GM18498 (cell line): Measurements from ENCODE around the gene NRAP.
"Not testable (repeated sequence)": the region's sequence is repeated elsewhere in the genome, so short reads cannot be mapped to it uniquely, and the experiment has no call there.

Experiments
- ATAC-seq: cut with Tn5 transposase; IDR thresholded peaks from one replicate; pipeline ENCODE4 v1.9.1; 2021; ENCODE audit warnings: mild to moderate bottlenecking, moderate library complexity; ENCODE audit not compliant: unreplicated experiment

The NRAP gene

DNA sequence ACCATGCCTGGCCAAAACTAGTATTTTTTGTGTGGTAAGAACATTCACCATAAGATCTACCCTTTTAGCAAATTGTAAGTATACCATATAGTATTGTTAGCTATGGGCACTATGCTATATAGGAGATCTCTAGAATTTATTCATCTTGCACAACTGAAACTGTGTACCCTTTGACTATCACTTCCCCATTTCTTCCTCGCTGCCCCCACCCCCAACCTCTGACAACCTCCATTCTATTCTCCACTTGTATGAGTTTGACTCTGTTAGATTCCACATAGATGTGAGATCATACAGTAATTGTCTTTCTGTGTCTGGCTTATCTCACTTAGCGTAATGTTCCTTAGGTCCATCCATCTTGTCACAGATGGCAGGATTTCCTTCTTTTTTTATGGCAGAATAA is 19.5 kb upstream of the NRAP start:
- no peak for ATAC-seq

GRCh38 chr10:113681533-113682470 is 18.0 kb upstream of the NRAP start:
- peak; percentile 57 for ATAC-seq

DNA sequence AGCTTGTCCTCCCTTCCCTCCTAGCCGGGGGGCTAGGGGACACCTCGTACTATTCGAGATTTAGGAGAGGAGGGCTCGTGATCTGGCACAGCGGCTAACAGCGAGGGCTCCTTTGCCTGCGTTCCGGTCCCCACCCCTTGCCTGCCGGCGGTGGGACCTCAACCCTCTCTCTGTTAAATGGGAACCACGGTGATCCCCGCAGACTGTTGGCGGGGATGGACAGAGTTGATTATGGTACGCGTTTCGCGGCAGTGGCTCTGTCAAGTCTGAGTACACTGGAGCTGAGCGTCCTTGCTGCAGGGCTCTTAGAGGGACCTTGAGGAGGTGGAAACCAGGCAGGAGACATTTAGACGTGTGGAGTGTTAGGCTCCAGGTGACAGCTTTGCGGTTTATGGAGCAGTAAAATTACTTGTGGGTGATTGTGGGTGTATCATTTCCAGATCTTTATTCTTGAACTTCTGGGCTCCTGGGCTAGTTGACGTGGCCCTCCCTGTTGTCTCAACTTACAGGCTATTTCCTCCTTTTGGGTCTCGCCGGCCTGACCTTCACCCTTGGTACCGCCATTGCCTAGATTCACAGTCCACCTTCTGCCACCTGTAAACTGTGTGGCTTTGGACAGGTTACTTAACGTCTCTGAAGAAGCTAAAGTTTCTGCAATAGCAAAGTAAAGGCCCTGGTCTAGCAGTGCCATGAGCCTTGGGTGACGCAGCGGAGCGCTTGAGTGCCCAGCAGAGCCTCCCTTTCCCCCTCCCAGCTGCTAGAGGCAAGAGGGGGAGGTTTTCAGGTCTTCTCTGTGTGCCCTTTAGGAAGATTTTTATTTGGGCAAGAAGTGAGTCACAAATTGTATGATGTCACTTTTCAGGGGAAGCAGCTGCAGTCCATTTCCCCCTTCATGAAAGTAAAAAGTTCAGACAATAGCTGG is 16.6 kb upstream of the NRAP start:
- peak; percentile 28 for ATAC-seq

DNA sequence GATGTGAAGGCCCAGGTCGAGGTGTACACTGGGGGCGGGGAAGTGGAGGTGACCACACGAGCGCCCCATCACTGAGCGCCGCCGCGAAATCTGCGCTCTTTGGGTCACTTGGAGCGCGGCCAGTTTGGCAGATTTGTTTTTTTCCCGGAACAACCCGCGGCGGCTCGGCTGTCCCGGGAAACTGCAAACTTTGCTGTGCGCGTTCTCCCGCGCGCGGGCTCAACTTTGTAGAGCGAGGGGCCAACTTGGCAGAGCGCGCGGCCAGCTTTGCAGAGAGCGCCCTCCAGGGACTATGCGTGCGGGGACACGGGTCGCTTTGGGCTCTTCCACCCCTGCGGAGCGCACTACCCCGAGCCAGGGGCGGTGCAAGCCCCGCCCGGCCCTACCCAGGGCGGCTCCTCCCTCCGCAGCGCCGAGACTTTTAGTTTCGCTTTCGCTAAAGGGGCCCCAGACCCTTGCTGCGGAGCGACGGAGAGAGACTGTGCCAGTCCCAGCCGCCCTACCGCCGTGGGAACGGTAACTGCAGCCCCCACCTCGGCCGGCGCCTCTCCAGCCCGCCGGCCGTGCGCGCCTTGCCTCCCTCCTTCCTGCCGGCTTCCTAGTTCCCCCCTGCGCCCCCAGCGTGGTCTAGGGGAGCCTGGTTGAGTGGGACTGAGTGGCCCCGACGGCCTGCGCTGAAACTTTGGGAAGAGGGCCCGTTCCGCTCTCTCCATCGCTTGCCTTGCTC is 15.8 kb upstream of the NRAP start, which contains the start of gene CASP7:
CASP7 (plus strand) TSS at position 450 of the 727 bp plus-strand sequence. CDS start 17,582 bp downstream, outside the sequence.
- ATAC-seq, result peak; percentile 78

- no peak for ATAC-seq
Measured at GRCh38 chr10:113666682-113667252, 2.9 kb upstream of the NRAP start.

GRCh38 chr10:113665806-113666354 is 2.0 kb upstream of the NRAP start:
- no peak for ATAC-seq

DNA sequence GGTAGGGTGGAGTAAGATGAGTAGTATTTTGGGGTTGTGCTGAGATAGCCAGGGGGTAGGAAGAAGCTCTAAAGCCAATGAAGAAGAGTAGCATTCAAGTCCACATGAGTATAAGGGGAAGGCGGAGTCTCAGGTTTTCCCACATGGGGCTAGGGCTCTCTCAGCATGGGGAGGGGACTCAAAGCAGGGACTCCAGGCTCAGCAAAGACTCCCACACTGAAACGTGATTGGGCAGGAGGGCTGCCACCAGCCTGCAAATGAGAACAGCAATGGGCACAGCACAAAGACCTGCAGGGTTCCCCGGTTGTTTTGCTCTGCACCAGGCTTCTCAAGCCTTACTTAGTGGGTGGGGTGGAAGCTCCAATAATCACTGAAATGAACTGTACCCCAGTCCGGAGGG is 1.5 kb upstream of the NRAP start:
- ATAC-seq, result no peak

- no peak for ATAC-seq
Measured at GRCh38 chr10:113663142-113663541, 699 bp downstream of the NRAP start.

- no peak for ATAC-seq
Measured at GRCh38 chr10:113661332-113661731, 2.5 kb downstream of the NRAP start.

GRCh38 chr10:113657544-113657943 is 6.3 kb downstream of the NRAP start:
- no peak for ATAC-seq

DNA sequence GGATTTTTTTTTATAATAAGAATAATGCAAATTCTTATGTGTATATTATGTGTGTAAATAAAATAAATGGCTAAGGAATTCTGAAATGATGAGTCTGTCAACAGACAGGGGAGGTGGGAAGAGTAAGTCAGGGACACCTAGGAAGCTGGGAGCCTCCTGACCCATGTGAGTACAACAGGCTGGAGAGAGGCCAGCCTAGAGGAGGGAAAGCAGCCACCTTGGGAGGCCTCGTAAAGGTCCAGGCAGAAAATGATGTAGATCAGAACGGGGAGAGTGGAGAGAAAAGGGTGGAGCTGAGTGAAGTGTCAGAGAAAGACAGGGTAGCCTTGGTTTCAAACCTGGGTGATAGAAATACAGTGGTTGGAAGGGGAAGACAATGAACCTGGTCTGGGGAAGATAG is 6.9 kb downstream of the NRAP start:
- no peak for ATAC-seq

- ATAC-seq, result not testable (repeated sequence)
Measured at GRCh38 chr10:113652456-113652855, 11.4 kb downstream of the NRAP start.

DNA sequence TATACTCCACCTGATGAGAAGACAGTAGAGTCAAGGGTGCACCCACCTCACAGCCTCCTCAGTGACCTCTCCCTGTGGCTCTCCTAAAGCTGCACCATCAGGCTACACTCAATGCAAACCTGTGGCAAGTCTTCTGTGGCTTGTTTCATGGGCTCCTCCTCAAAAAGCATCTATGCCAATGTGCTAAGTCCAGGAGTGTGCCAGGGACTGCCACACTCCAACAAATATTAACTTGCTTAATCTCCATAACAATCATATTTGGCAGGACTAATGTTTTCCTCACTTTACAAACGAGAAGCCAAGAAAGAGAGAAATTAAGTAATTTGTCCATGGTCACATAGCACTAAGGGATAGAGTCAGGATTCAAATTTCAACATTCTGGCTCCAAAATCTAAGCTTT is 11.9 kb downstream of the NRAP start:
- ATAC-seq, result no peak

- ATAC-seq, result no peak
Measured at GRCh38 chr10:113651021-113651420, 12.8 kb downstream of the NRAP start.

- no peak for ATAC-seq
Measured at GRCh38 chr10:113650172-113650571, 13.7 kb downstream of the NRAP start.

DNA sequence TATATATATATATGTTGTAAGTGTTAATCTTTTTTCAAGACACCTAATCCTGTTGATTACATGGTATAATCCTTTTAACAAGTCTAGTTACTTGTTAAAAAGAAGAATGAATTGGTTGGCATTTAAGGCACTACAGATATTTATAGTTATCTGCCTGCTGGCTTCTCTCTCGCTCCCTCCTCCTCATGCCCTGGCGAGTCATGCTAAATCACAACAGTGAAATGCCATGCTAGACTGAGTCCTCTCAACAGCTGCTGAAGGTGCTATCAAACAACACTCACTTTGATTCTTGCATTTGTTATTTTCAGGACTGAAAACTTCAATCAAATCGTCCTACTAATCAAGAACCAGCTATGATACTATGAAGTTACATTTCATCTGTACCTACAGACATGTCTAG is 15.4 kb downstream of the NRAP start:
- ATAC-seq, result no peak

DNA sequence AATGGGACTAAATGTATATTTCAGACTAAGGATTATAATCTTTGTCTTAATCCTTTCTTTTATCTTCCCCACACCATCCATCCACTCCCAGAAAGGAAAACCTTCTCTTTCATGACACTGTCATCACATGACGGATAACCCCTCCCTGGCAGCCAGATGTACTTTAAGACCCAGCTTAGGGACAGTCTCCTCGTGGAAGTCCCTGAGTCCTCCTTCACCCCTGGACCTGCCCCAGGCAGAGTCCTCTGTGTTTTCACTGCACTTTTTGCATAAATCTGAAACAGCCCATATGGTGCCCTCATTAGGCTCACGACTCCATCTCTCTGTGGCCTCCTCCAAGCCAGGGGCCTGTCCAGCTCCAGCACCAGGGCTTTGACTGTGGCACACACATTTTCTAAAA is 16.0 kb downstream of the NRAP start:
- ATAC-seq, result no peak

- no peak for ATAC-seq
Measured at GRCh38 chr10:113646336-113647201, 17.3 kb downstream of the NRAP start.
